Measurements from ENCODE around the gene CDC42BPB. TPM values are rescaled to one million over a fixed set of nuclear protein-coding genes. Genes with fewer than 3 reads are reported as not detected.
A peak's percentile ranks its signal among the peaks of the same experiment; 100 is the strongest.

CDC42BPB gene
- total RNA-seq, 4 donors from 2014 or later = 93.9 to 132 (median 110) TPM

GRCh38 chr14:103008768-103009357 is 48.5 kb downstream of the CDC42BPB start:
- Histone ChIP-seq H3K4me1 (peaks cover under 1 to 25% (median 18%) of the 10 kb centered on the region in 4 donors), H3K4me3 (no peak overlapping the region), H3K27me3 (no peaks in the 10 kb centered on the region), H3K27ac (replicated peaks in 1 of 4) (no peak overlapping the region), H3K9me3 (no peaks in the 10 kb centered on the region), H3K36me3 (peaks cover 11 to 68% (median 55%) of the 10 kb centered on the region in 4 donors)
- no peak for DNase-seq (ENCODE audit: extremely low spot score)
- intact Hi-C loops (cut with DNase I) = no loop called here
- TF ChIP-seq CTCF (IDR thresholded peaks at IDR 0.05) = no peak
- TF ChIP-seq POLR2A (IDR thresholded peaks at IDR 0.05; ENCODE audit: low read depth) = no peak
- no peak for TF ChIP-seq POLR2AphosphoS5 (IDR thresholded peaks at IDR 0.05)
- no peak for TF ChIP-seq EP300 (IDR thresholded peaks at IDR 0.05)
- WGBS = 84% methylated on average over 14 of the region's 15 CpGs

GRCh38 chr14:103008126-103008525 is 49.2 kb downstream of the CDC42BPB start:
- Histone ChIP-seq H3K4me3 (no peak overlapping the region), H3K36me3 (peaks cover 14 to 72% (median 62%) of the 10 kb centered on the region in 4 donors), H3K27me3 (no peaks in the 10 kb centered on the region), H3K9me3 (no peaks in the 10 kb centered on the region), H3K4me1 (peaks cover 0 to 20% (median 17%) of the 10 kb centered on the region in 4 donors), H3K27ac (replicated peaks in 1 of 4) (no peak overlapping the region)
- TF ChIP-seq CTCF (IDR thresholded peaks at IDR 0.05) (no peak), POLR2A (IDR thresholded peaks at IDR 0.05; ENCODE audit: low read depth) (no peak), EP300 (IDR thresholded peaks at IDR 0.05) (no peak), POLR2AphosphoS5 (IDR thresholded peaks at IDR 0.05) (no peak)
- intact Hi-C loops (cut with DNase I) = no loop called here
- no peak for DNase-seq (ENCODE audit: extremely low spot score)
- 81% methylated on average over 6 of the region's 10 CpGs for WGBS

DNA sequence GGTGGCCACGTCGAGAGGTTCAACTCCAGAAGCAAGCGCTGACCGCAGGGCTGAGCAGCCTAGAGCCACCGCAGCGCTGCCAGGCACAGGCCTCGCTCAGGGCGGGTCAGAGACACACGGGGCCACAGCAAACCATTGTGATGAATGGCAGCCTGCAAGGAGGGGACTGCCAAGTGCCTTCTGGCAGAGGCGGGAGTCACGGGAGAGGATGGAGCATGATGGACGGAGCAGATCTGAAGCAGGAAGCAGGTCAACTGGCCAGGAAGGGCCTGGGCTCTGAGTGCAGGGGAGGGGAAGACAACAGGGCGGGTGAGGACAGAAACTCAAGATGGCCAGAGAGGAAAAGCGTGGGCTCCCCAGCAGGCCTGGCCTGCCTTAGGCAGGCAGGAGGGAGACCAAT is 49.8 kb downstream of the CDC42BPB start:
- TF ChIP-seq EP300 (IDR thresholded peaks at IDR 0.05) (no peak), POLR2AphosphoS5 (IDR thresholded peaks at IDR 0.05) (peak; percentile 31 to 51)
- H3K27me3 ChIP-seq = no peaks in the 10 kb centered on the region
- H3K4me3 ChIP-seq = no peak overlapping the region
- intact Hi-C loops (cut with DNase I) = no loop called here
- WGBS = 95% methylated on average over 14 of the region's 14 CpGs
- no peak for DNase-seq (ENCODE audit: extremely low spot score)
- H3K4me1 ChIP-seq = peaks cover 0 to 20% (median 15%) of the 10 kb centered on the region in 4 donors
- peaks cover 19 to 78% (median 68%) of the 10 kb centered on the region in 4 donors for H3K36me3 ChIP-seq
- no peaks in the 10 kb centered on the region for H3K9me3 ChIP-seq
- no peak overlapping the region for H3K27ac ChIP-seq (replicated peaks in 1 of 4)

DNA sequence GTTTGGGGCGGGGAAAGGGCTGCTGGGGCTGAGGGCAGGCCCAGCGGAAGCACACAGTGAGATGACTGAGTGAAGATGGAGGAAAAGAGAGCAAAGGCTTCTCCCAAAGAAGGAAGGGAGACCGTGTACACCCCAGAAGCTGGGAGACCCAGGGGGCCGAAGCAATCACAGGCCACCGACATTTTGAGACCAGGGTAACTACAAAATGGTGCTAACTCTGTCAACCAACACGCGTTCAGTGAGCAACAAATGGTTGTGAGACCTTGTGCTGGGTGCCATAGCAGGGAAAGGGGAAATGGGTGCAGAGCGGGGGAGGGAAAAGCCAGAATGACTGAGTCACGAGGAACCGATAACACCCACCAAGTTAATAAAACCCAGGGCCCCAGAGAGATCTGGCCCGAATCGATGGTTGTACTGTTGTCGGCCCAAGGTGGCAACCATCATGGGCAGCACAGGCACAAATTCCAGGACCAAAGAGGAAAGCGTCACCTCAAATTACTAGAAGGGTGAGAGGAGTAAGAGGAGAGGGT is 50.3 kb downstream of the CDC42BPB start:
- WGBS = 97% methylated on average over 14 of the region's 14 CpGs
- Histone ChIP-seq H3K36me3 (peaks cover 24 to 83% (median 73%) of the 10 kb centered on the region in 4 donors), H3K27ac (replicated peaks in 1 of 4) (no peak overlapping the region), H3K9me3 (no peaks in the 10 kb centered on the region), H3K4me3 (no peak overlapping the region), H3K27me3 (no peaks in the 10 kb centered on the region), H3K4me1 (peaks cover 0 to 20% (median 15%) of the 10 kb centered on the region in 4 donors)
- TF ChIP-seq CTCF (IDR thresholded peaks at IDR 0.05) = no peak
- no peak for DNase-seq (ENCODE audit: extremely low spot score)
- intact Hi-C loops (cut with DNase I) = no loop called here

DNA sequence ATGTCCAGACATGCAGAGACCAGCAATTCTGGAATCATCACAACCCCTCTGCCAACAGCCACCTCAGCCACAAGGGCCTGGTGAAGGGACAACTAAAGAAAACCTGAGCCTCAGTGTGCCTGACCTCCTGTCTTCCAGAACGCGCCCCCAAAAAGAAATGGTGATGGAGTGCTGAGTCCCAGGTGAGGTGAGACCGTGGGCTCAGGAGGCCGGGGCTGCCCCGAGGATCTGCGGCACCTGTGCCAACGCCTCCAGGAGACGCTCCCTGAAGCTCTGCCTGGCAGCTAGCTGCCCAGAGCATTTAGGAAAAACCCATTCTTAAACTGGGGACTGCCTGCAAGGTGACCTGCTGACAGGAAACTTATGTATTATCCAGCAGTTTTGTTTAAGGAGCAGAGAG is 51.2 kb downstream of the CDC42BPB start:
- intact Hi-C loops (cut with DNase I) = no loop called here
- H3K36me3 ChIP-seq = peaks cover 32 to 84% (median 77%) of the 10 kb centered on the region in 4 donors

More for the DNA sequence above, 51.2 kb downstream of the CDC42BPB start:
- Histone ChIP-seq H3K27me3 (no peaks in the 10 kb centered on the region), H3K27ac (replicated peaks in 1 of 4) (no peak overlapping the region), H3K9me3 (no peaks in the 10 kb centered on the region), H3K4me3 (no peak overlapping the region), H3K4me1 (peaks cover 0 to 20% (median 15%) of the 10 kb centered on the region in 4 donors)
- 97% methylated on average over 8 of the region's 8 CpGs for WGBS
- TF ChIP-seq POLR2A (IDR thresholded peaks at IDR 0.05; ENCODE audit: low read depth) (no peak), POLR2AphosphoS5 (IDR thresholded peaks at IDR 0.05) (no peak), CTCF (IDR thresholded peaks at IDR 0.05) (no peak), EP300 (IDR thresholded peaks at IDR 0.05) (no peak)
- DNase-seq (ENCODE audit: extremely low spot score) = no peak

All from esophagus muscularis mucosa (tissue), 4 donors.